K562 (cell line): ENCODE results near the gene KRT82. TPM values are rescaled to one million over a fixed set of nuclear protein-coding genes. Genes with fewer than 3 reads are reported as not detected.

Experiments
- ATAC-seq: fragments of 200-7000 bp; cut with Tn5 transposase; 3 replicates; pipeline ENCODE4 v1.9.1; 2020; ENCODE audit warnings: moderate library complexity
- BruUV-seq: library from RNA; stranded (reverse); fragments of 400-500 nt; replicated peaks from 2 replicates; lab custom pipeline; 2021; lab: Mats Ljungman, UMichigan
- CTCF ChIA-PET: fragments of 300-600 bp; formaldehyde crosslinking; extraction: SDS; loops from one replicate; lab custom pipeline; 2021; ENCODE audit warnings: low intra/inter-chr PET ratio; lab: Yijun Ruan, JAX
- POLR2A ChIA-PET: fragments of 300-600, 350-650 bp; sonication (Branson Sonifier 250); formaldehyde crosslinking; extraction: SDS; loops from one replicate; lab custom pipeline; 2021; ENCODE audit warnings: antibody characterized with exemption, inconsistent platforms; lab: Yijun Ruan, JAX
- DNase-seq, 4 experiments: peaks; one replicate each; pipeline versions ENCODE4 v3.0.0 to v3.0.0-alpha.2; 2011 to 2018; ENCODE audit warnings: low spot score in 3 of 4, mixed read lengths in 3 of 4; ENCODE audit errors: extremely low read depth in 1 of 4
- FAIRE-seq: peaks from 2 replicates; lab custom pipeline; 2011; peaks lifted over from hg19 to GRCh38; lab: Jason Lieb, UNC
- H2AFZ ChIP-seq: 2 replicates; pipeline ENCODE4 v1.6.0; 2011; ENCODE audit warnings: low read depth, low read length, control low read depth, inconsistent platforms
- H3K27ac ChIP-seq: fragments of 200-600 bp; 3 replicates; pipeline ENCODE4 v1.8.0; 2011; ENCODE audit warnings: low read depth, mild to moderate bottlenecking, control low read depth, inconsistent platforms, low read length, moderate library complexity, mixed read lengths; ENCODE audit errors: extremely low read depth
- H3K27me3 ChIP-seq, 2 experiments: fragments of 300-600 bp in 1 of 2; 2 replicates in 1 of 2; 3 replicates in 1 of 2; pipeline versions ENCODE4 v1.6.0 to v1.8.0; 2011; ENCODE audit warnings: inconsistent platforms in 2 of 2, low read length in 2 of 2, mild to moderate bottlenecking in 1 of 2, mixed read lengths in 1 of 2, moderate library complexity in 1 of 2; ENCODE audit not compliant: control insufficient read depth in 2 of 2, insufficient read depth in 2 of 2
- H3K36me3 ChIP-seq: fragments of 300-600 bp; 3 replicates; pipeline ENCODE4 v1.8.0; 2011; ENCODE audit warnings: mild to moderate bottlenecking, low read length, inconsistent platforms; ENCODE audit not compliant: control insufficient read depth, insufficient read depth
- H3K4me1 ChIP-seq, 2 experiments: fragments of 200-600 bp in 1 of 2; replicated peaks in 1 of 2; 2 replicates in 1 of 2; 3 replicates in 1 of 2; pipeline versions ENCODE4 v1.5.1 to v1.8.0; 2011; ENCODE audit warnings: inconsistent platforms in 2 of 2, low read length in 2 of 2, mild to moderate bottlenecking in 1 of 2, mixed read lengths in 1 of 2, moderate library complexity in 1 of 2; ENCODE audit not compliant: control insufficient read depth in 2 of 2, insufficient read depth in 2 of 2
- H3K4me2 ChIP-seq: 2 replicates; pipeline ENCODE4 v1.6.1; 2011; ENCODE audit warnings: low read length, control low read depth, inconsistent platforms, mixed read lengths; ENCODE audit not compliant: insufficient read depth
- H3K4me3 ChIP-seq: fragments of 200-600 bp; sonication (generic), shearing (Covaris generic); 2 replicates; pipeline ENCODE4 v1.5.1; 2016; ENCODE audit warnings: control low read depth, inconsistent platforms
- H3K79me2 ChIP-seq: fragments of 200-600 bp; 3 replicates; pipeline ENCODE4 v1.8.0; 2011; ENCODE audit warnings: low read length, inconsistent platforms; ENCODE audit not compliant: control insufficient read depth, insufficient read depth
- H3K9ac ChIP-seq, 2 experiments: 2 replicates each; pipeline versions ENCODE4 v1.6.0 to v1.6.1; 2011; ENCODE audit warnings: low read depth in 2 of 2, low read length in 2 of 2, control low read depth in 1 of 2, inconsistent platforms in 1 of 2, mild to moderate bottlenecking in 1 of 2, mixed read lengths in 1 of 2; ENCODE audit not compliant: insufficient read depth in 1 of 2
- H3K9me1 ChIP-seq: one replicate; pipeline ENCODE4 v1.6.0; 2011; ENCODE audit warnings: inconsistent platforms, mild to moderate bottlenecking, low read length, moderate library complexity; ENCODE audit not compliant: control insufficient read depth, insufficient read depth
- H3K9me3 ChIP-seq: replicated peaks from 2 replicates; pipeline ENCODE4 v1.5.1; 2011; ENCODE audit warnings: low read depth, low read length, inconsistent platforms; ENCODE audit not compliant: control insufficient read depth, insufficient read depth
- H4K20me1 ChIP-seq: replicated peaks from 2 replicates; pipeline ENCODE4 v1.6.1; 2011; ENCODE audit warnings: low read length, inconsistent platforms, mixed read lengths; ENCODE audit not compliant: control insufficient read depth, insufficient read depth
- BACH1 ChIP-seq: fragments of 200-800 bp; sonication (Bioruptor generic); IDR thresholded peaks from 2 replicates; pipeline ENCODE4 v1.6.1; 2016; ENCODE audit warnings: missing genetic modification characterization, missing compliant biosample characterization
- BRD4 ChIP-seq: fragments of 200-600 bp; sonication (generic); IDR thresholded peaks from 2 replicates; pipeline ENCODE4 v1.6.1; 2017; ENCODE audit warnings: inconsistent platforms
- CCAR2 ChIP-seq: fragments of 200-400 bp; formaldehyde crosslinking; IDR thresholded peaks from 2 replicates; pipeline ENCODE4 v1.6.1; 2017; ENCODE audit warnings: mild to moderate bottlenecking, low read depth, low read length
- COPS2 ChIP-seq: fragments of 450-650 bp; conservative IDR thresholded peaks from 2 replicates; pipeline ENCODE4 v1.6.1; 2016; ENCODE audit warnings: mild to moderate bottlenecking, moderate library complexity
- ERF ChIP-seq: fragments of 450-650 bp; formaldehyde crosslinking; IDR thresholded peaks from 2 replicates; pipeline ENCODE4 v1.4.0; 2020; ENCODE audit warnings: mild to moderate bottlenecking, mixed read lengths
- HMG20A ChIP-seq: fragments of 450-650 bp; formaldehyde crosslinking; conservative IDR thresholded peaks from 2 replicates; pipeline ENCODE4 v1.4.0; 2020; ENCODE audit warnings: mild to moderate bottlenecking, mixed read lengths
- LCOR ChIP-seq: sonication (generic); formaldehyde crosslinking; IDR thresholded peaks from 2 replicates; pipeline ENCODE4 v1.8.0; 2022; ENCODE audit warnings: mild to moderate bottlenecking, missing genetic modification reagents
- MBD2 ChIP-seq: sonication (generic); IDR thresholded peaks from 2 replicates; pipeline ENCODE4 v1.6.1; 2016; ENCODE audit warnings: low read depth, borderline replicate concordance
- MXI1 ChIP-seq: IDR thresholded peaks from 2 replicates; pipeline ENCODE4 v1.6.1; 2011; ENCODE audit warnings: low read depth, mild to moderate bottlenecking, improper control_type of control experiment, low read length
- TBL1XR1 ChIP-seq, 2 experiments: IDR thresholded peaks; 2 replicates each; pipeline ENCODE4 v1.6.1; 2012; ENCODE audit warnings: improper control_type of control experiment in 2 of 2, low read length in 2 of 2, mild to moderate bottlenecking in 1 of 2
- ZKSCAN8 ChIP-seq: fragments of 200-800 bp; sonication (Bioruptor generic); IDR thresholded peaks from 2 replicates; pipeline ENCODE4 v1.6.1; 2016; ENCODE audit warnings: missing genetic modification characterization, missing compliant biosample characterization
- ZNF431 ChIP-seq: sonication (generic); formaldehyde crosslinking; IDR thresholded peaks from 2 replicates; pipeline ENCODE4 v1.8.0; 2022; ENCODE audit warnings: mild to moderate bottlenecking, missing genetic modification reagents
- ZNF583 ChIP-seq: fragments of 250-450 bp; sonication (Bioruptor Pico); IDR thresholded peaks from 2 replicates; pipeline ENCODE4 v1.4.0; 2020
- ZNF668 ChIP-seq: fragments of 250-450 bp; sonication (Bioruptor Pico); IDR thresholded peaks from 2 replicates; pipeline ENCODE4 v1.8.0; 2022; ENCODE audit warnings: mild to moderate bottlenecking, inconsistent platforms
- ZNF699 ChIP-seq: fragments of 250-450 bp; sonication (Bioruptor Pico); IDR thresholded peaks from 2 replicates; pipeline ENCODE4 v1.8.0; 2021; ENCODE audit warnings: mild to moderate bottlenecking, moderate library complexity; ENCODE audit not compliant: insufficient replicate concordance
- WGBS: fragments of 100-300 bp; shearing (Covaris generic); methylation state at CpG from one replicate; pipeline ENCODE4 v1.1.6; 2016; ENCODE audit warnings: low coverage, mixed read lengths; ENCODE audit not compliant: insufficient coverage; ENCODE audit errors: missing lambda C conversion rate; 5-methylcytosine and 5-hydroxymethylcytosine counted together
- in situ Hi-C: fragments of 300-500 bp; cut with MboI; formaldehyde crosslinking; loops from 4 replicates; pipeline ENCODE4 v1.15.0; 2018; ENCODE audit warnings: inconsistent platforms, mixed read lengths
- intact Hi-C: fragments of 100-400 bp; cut with micrococcal nuclease; formaldehyde crosslinking; loops from 2 replicates; pipeline ENCODE4 v1.14.2; 2022
- polyA plus RNA-seq, 8 experiments: library from polyadenylated mRNA; depleted of rRNA in 4 of 8; stranded (reverse) in 5 of 8; unstranded in 3 of 8; fragments of >200 nt; fragmentation: Nextera tagmentation in 2 of 8; fragmentation: Illumina TruSeq in 1 of 8; extraction: Ambion mirVana in 2 of 8; extraction: Trizol in 1 of 8; gene quantifications; 2 replicates each; pipeline versions ENCODE4 v1.2.1 to v1.2.3, GENCODE V29; 2011 to 2014; ENCODE audit warnings: inconsistent platforms in 1 of 8, missing spikeins in 1 of 8
- total RNA-seq, 7 experiments: library from RNA; depleted of rRNA in 6 of 7; stranded (reverse); fragments of >200 nt in 6 of 7; fragmentation: Illumina TruSeq in 2 of 7; extraction: Trizol in 2 of 7; gene quantifications; 2 replicates each; pipeline versions ENCODE4 v1.2.1 to v1.2.3, GENCODE V29; 2011 to 2021; ENCODE audit warnings: low replicate concordance in 1 of 7
- TF ChIP-seq, protein P1 (sequence below): fragments of 200-800 bp; sonication (Bioruptor generic); IDR thresholded peaks from 2 replicates; pipeline ENCODE4 v1.6.1; 2016; ENCODE audit warnings: missing genetic modification characterization, missing compliant biosample characterization

The KRT82 gene
- total and polyA plus RNA-seq, 9 of the 15 experiments (the other 6 are each of a cell fraction or from before 2014, with no cell fraction given), result not detected

DNA sequence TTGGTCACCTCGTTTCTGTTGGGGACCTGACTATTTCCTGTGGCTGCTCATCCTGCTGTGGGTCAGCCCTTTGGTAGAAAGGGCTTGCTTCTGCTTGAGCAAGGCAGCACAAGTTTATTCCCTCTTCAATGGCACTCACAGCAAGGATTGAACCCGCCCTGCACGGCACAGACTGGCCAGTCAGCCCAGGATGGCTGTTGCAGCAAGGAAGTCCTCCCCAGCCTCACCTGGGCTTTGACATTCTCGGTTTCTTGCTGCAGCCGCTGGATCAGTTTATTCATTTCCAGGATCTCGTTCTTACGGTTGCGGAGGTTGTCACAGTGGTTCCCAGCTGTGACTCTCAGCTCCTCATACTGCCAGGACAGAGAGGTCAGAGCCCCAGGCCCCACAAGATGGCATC, 9.5 kb downstream of the KRT82 start:
- intact Hi-C loops (no loop called here), in situ Hi-C loops (no loop called here)
- Histone ChIP-seq H3K36me3 (no peaks in the 10 kb centered on the region), H3K4me3 (no peak overlapping the region), H4K20me1 (no peaks in the 10 kb centered on the region), H3K79me2 (no peaks in the 10 kb centered on the region), H3K9me1 (no peaks in the 10 kb centered on the region), H3K27me3 (peaks cover 0 to 51% of the 10 kb centered on the region in 2 experiments; a peak in 2 of 5 replicates), H3K27ac (no peak overlapping the region), H3K9me3 (no peaks in the 10 kb centered on the region), H3K4me2 (no peak overlapping the region), H3K9ac (no peak overlapping the region), H3K4me1 (no peaks in the 10 kb centered on the region), H2AFZ (no peak overlapping the region)
- CTCF ChIA-PET, result no interaction called here
- BruUV-seq, result no TSS peak
- TF ChIP-seq BACH1 (tag) (no peak), COPS2 (no peak), ERF (CRISPR knock-in tag) (no peak), MBD2 (no peak), HMG20A (no peak), ZNF668 (CRISPR knock-in tag) (no peak), MXI1 (no peak), ZNF583 (CRISPR knock-in tag) (no peak), ZKSCAN8 (CRISPR knock-in tag) (no peak), CCAR2 (no peak), BRD4 (no peak), TBL1XR1 (IDR thresholded peaks at IDR 0.05; ENCODE audit: low read length in 2 of 2) (no peak), ZNF431 (CRISPR knock-in tag) (no peak), LCOR (CRISPR knock-in tag) (no peak), ZNF699 (CRISPR knock-in tag) (no peak)
- TF ChIP-seq, protein P1, sequence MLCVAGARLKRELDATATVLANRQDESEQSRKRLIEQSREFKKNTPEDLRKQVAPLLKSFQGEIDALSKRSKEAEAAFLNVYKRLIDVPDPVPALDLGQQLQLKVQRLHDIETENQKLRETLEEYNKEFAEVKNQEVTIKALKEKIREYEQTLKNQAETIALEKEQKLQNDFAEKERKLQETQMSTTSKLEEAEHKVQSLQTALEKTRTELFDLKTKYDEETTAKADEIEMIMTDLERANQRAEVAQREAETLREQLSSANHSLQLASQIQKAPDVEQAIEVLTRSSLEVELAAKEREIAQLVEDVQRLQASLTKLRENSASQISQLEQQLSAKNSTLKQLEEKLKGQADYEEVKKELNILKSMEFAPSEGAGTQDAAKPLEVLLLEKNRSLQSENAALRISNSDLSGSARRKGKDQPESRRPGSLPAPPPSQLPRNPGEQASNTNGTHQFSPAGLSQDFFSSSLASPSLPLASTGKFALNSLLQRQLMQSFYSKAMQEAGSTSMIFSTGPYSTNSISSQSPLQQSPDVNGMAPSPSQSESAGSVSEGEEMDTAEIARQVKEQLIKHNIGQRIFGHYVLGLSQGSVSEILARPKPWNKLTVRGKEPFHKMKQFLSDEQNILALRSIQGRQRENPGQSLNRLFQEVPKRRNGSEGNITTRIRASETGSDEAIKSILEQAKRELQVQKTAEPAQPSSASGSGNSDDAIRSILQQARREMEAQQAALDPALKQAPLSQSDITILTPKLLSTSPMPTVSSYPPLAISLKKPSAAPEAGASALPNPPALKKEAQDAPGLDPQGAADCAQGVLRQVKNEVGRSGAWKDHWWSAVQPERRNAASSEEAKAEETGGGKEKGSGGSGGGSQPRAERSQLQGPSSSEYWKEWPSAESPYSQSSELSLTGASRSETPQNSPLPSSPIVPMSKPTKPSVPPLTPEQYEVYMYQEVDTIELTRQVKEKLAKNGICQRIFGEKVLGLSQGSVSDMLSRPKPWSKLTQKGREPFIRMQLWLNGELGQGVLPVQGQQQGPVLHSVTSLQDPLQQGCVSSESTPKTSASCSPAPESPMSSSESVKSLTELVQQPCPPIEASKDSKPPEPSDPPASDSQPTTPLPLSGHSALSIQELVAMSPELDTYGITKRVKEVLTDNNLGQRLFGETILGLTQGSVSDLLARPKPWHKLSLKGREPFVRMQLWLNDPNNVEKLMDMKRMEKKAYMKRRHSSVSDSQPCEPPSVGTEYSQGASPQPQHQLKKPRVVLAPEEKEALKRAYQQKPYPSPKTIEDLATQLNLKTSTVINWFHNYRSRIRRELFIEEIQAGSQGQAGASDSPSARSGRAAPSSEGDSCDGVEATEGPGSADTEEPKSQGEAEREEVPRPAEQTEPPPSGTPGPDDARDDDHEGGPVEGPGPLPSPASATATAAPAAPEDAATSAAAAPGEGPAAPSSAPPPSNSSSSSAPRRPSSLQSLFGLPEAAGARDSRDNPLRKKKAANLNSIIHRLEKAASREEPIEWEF (CRISPR knock-in tag), result no peak
- no peak for ATAC-seq
- POLR2A ChIA-PET, result interaction anchor here (1.2 kb wide), 1 partner anchor 11 kb away, joined by 4 read pairs; the partner anchor contains the start of gene KRT84
- WGBS, result 0% methylated on average over 6 of the region's 8 CpGs
- DNase-seq, result no peak
- FAIRE-seq, result no peak
